CD4-positive, alpha-beta T cell treated with Interferon gamma for 1 hour (primary cell): ENCODE results near the gene NKIRAS1.
"Not testable (repeated sequence)": the region's sequence is repeated elsewhere in the genome, so short reads cannot be mapped to it uniquely, and the experiment has no call there.

Source experiments
- DNase-seq: peaks from one replicate; pipeline ENCODE4 v3.0.0-alpha.2; 2020

Gene NKIRAS1

DNA sequence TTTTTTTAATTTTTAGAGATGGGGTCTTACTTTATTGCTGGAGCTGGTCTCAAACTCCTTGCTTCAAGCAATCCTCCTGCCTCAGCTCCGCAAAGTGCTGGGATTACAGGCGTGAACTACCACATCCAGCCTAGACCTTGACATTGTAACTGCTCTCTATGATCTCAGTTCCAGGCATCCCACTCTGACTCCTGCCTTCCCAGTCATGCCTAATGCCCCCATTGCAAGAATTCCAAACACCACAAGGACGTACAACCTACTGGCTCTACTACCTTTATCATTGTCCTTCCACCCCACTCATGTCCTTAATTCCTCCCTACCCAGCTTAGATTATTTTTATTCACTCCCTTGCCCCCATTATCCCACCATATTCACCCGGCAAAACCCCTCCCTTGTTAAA lies 21.6 kb downstream of the NKIRAS1 start:
- no peak for DNase-seq

- DNase-seq, result no peak
Observed at GRCh38 chr3:23894254-23895061, 22.3 kb downstream of the NKIRAS1 start.

DNA sequence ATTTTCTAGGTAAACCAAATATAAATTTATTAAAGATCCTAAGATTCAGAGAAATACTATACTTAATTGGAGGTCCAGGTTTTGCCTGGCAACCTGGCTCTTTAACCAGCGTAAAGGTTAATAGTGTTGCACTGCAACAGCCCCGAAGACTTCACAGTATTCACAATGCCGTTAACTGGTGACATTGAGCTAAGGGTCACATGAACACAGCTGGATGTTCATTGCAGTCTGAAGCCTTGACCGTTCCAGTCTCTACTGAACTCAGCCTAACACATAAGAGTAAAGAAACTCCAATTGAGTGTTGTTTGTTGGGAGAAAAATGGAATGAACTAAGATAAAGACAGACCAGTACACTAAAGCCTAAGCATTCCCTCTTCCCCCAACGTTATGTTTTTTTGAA lies 26.8 kb downstream of the NKIRAS1 start:
- no peak for DNase-seq

DNA sequence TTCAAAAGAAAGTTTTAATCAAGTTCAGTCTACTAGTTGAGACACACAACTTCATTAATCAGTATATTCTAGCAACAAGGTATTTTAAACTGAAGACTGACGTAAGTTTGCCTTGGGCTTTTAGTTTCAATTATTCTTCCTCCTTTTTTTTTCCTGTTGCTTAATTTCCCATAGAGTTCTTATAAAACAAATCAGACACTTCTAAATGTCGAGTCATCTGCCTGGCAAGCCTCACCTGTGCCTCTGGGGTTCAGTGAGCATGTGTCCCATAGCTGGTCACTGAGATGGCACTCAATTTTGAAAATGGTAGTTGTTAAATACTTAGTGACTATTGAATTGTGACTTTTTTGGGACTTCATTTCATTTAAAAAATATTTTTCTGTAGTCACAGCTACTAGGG lies 27.4 kb downstream of the NKIRAS1 start:
- no peak for DNase-seq

DNA sequence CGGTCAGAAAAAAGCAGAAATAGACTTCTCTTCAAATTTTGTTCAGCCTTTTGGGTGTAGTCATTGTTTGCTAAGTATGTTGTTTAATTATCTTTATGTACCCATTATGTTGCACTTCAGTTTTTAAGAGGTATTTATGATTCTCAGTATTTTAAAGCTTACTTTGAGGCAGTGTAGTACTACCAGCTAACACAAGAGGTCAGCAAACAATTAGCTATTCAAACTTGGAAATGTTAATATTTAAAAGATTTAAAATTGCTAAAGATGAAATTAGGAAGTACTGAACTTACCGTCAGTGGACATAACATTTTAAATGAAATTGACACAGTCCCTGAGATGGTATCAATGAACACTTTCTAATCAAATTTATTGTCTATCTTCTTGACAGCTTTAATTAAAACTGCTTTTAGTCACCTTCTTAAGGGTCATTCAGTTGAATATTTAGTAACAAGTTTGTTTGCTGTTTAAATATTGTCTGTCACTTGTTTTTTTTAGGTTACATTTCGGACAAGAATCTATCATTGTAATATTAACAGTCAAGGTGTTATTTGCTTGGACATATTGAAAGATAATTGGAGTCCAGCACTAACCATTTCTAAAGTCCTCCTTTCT lies 28.1 kb downstream of the NKIRAS1 start:
- DNase-seq, result no peak

- DNase-seq, result no peak
Observed at GRCh38 chr3:23886311-23886710, 30.5 kb downstream of the NKIRAS1 start.

- no peak for DNase-seq
Observed at GRCh38 chr3:23885210-23885609, 31.6 kb downstream of the NKIRAS1 start.

GRCh38 chr3:23884481-23884880 lies 32.3 kb downstream of the NKIRAS1 start:
- no peak for DNase-seq

- no peak for DNase-seq
Observed at GRCh38 chr3:23882487-23882918, 34.3 kb downstream of the NKIRAS1 start.

DNA sequence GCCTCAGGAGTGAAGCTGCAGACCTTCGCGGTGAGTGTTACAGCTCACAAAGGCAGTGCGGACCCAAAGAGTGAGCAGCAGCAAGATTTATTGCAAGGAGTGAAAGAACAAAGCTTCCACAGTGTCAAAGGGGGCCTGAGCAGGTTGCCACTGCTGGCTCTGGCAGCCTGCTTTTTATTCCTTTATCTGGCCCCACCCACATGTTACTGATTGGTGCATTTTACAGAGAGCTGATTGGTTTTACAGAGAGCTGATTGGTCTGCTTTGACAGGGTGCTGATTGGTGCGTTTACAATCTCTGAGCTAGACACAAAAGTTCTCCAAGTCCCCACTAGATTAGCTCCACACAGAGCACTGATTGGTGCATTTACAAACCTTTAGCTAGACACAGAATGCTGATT lies 34.8 kb downstream of the NKIRAS1 start:
- not testable (repeated sequence) for DNase-seq

DNA sequence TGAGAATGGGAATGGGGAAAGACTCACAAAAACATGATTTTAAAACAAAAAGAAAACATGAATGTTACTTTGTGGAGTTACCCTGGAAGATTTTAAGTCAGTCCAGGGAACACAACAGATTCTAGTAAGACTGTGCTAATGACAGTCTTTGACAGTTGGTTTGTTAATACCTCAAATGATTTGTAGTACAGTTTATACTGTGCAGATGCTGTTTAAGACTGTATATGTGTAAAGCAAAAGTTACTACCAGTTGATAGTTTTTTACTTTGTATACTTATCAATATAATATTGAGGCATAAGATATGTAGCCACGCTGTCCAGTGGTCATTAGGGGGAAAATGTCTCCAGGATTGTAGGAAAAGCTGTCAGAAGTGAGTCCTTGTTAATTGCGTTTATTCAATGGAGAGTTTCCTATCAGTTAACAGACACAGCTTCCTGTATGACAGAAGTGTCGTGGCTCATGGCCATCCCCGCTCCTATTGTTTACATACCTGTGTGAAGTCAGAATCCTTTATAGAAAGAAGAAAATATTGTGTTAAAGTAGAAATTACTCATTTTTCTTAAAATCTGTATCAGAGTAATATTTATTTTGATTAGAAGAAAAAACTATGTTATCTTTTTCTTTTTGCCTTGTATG lies 36.0 kb downstream of the NKIRAS1 start:
- DNase-seq, result no peak

DNA sequence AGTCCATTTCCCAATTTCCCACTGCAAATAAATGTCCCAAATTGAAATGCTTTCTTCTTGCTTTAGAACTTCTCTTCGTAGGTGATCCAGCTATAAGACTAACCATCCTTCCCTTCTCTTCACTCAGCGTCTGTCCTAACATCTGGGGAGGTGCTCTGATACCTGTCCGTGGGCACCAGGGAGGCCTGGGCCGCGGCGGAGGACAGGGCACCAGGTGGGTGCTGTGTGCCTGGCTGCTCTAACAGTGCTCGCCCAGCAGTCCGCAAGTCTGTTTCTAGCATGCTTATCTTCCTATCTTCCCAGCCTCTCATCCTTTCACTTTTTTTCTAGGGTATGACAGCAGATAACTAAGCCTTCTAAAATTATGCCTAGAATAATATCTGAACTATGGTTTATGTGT lies 37.3 kb downstream of the NKIRAS1 start:
- no peak for DNase-seq

DNA sequence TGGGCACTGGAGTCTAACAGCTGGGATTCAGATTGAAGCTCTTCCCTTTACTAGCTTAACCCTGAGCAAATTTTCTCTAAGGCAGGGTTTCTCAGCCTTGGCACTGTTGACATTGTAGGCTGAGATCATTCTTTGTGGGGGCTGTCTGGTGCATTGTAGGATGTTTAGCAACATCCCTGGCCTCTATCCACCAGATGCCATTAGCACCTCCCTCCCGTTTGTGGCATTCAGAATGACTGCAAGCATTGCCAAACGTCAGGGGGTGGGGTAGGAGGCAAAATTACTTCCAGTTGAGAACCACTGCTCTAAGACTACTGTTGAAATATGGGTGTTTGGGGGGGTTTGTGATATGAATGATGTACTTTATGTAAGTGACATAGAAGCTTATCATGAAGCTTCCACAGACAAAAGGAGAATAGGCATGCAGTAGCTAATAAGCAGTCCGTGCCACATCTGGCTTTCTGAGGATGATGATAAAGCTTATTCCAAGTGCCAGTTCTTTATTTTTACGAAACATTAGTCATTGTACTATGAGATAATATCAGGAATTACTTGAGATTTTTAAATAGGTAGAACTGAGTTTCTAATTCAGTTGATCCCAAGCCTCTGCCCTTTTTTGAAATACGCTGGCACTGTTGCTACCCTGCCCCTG lies 39.3 kb downstream of the NKIRAS1 start:
- no peak for DNase-seq

DNA sequence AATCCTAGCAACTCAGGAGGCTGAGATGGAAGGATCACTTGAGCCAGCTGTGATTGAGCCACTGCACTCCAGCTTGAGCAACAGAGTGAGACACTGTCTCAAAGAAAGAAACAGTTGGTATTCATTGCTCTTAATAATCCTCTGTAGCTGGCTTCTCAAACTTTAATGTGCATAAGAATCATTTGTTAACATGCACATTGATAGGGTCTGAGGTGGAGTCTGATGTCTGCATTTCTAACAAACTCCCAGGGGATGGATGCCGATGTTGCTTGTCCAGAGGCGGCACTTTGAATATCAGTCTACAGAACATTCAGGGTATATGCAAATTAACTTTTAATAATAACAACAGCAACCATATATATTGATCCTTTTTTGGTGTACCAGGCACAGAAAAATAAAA lies 39.9 kb downstream of the NKIRAS1 start:
- DNase-seq, result no peak

DNA sequence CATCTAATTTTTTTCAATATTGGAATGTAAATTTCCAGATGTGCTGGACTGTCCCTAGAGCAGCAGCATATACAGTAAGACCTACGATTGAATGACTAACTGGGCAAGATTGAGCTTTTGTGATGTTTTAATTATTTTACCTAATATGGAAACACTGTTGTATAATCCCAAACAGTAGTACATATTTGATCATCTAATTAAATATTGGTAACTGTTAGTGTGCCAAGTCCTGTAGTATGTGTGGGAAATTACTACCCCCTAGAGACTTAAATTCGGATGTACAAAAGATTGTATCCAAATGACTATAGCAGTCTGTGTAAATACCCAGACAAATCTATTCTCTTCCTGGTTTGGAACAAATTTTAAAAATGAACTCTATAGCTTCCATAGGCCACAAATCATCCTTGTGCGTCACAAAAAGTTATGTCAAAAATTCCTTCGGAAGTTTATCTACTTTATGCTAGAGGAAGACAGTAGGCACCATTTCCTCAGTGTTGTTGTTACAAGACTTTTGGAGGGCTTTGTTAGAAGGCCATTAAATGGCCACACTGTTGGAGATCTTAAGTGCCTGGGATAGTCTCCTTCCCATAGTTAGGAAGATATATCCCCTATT lies 41.6 kb downstream of the NKIRAS1 start:
- no peak for DNase-seq

GRCh38 chr3:23874359-23875112 lies 42.3 kb downstream of the NKIRAS1 start:
- no peak for DNase-seq

DNA sequence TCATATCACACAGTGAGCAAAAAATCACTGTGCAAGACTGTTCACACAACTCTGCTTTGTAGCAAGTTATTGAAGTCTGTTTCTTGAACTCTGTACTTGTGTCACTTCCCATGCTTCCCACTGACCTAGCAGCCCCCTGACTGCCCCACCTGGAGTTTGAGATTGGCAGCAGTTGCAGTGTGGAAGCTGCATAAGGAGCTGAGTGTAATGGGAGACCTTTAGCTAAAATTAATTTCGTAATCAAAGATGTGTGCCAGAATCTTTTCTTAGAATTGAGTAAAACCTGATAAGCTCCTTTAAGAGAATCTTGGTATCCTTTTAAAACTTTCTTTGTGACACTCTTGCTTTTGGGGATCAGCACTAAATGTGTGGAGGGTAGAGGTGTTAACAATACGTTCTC lies 42.8 kb downstream of the NKIRAS1 start:
- no peak for DNase-seq

DNA sequence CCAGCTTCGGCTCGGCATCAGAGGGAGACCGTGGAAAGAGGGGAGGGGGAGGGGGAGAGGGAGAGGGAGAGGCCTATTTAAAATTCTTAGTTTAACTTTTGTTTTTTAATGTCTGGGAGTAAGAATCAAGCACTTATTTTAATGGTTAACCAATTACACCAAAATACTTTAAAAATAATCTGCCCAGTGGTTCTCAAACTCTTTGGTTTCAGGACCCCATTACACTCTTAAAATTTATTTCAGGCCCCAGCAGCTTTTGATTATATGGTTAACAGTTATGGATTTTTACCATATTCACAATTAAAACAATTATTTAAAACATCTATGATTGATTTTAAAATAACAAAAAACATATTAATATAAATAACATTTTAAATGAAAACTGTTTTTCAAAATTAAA lies 44.5 kb downstream of the NKIRAS1 start:
- no peak for DNase-seq

- not testable (repeated sequence) for DNase-seq
Observed at GRCh38 chr3:23871361-23871760, 45.4 kb downstream of the NKIRAS1 start.

- not testable (repeated sequence) for DNase-seq
Observed at GRCh38 chr3:23870663-23871043, 46.1 kb downstream of the NKIRAS1 start.

DNA sequence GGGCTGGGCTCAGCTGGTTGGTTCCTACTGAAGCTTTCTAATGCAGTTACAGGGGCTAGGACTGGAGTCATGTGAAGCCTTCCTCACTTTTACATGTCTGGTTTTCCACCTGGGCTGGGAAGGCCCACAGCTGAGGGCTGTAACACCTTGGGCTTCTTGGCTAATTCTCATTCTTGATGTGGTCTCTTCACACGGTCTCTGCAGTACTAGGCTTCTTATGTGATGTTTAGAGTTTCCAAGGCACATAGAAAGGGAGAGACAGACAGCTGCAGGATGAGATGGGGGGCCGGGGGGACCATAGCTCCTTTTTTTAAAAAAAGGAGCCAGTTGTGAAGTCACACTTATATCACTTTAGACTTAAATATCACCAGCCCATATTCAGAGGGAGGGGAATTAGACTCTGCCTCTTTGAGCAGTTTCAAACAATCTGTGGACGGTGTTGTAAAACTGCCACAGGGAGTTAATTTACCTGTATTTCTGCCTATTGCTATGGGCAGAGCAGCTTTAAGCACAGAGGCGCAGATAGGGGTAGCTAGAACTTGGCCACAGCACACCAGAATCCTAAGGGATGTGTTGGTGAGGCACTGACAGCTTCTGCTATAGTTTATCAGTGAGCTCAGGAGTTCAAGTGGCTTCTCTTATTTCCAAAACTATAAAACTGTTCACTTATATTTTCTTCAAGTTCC lies 46.7 kb downstream of the NKIRAS1 start:
- DNase-seq, result no peak

GRCh38 chr3:23867838-23868237 lies 49.0 kb downstream of the NKIRAS1 start:
- DNase-seq, result no peak
